Subcutaneous adipose tissue (tissue), 4 donors: Measurements from ENCODE around the gene EPS8. TPM values are rescaled to one million over a fixed set of nuclear protein-coding genes. Genes with fewer than 3 reads are reported as not detected.

Experiments used
- total RNA-seq, 4 donors: library from RNA; depleted of rRNA; stranded (reverse); fragments of >200 nt; gene quantifications; one replicate each; pipeline ENCODE4 v1.1.0, GENCODE V29; 2016
- TF ChIP-seq, protein P1 (sequence below): fragments of 450-650 bp; IDR thresholded peaks from one replicate; pipeline ENCODE4 v1.5.1; 2016; ENCODE audit warnings: low read depth, mild to moderate bottlenecking, control low read depth, antibody characterized with exemption, moderate library complexity

The EPS8 gene
- total RNA-seq, 4 donors from 2014 or later, result 254 to 462 (median 288) TPM

DNA sequence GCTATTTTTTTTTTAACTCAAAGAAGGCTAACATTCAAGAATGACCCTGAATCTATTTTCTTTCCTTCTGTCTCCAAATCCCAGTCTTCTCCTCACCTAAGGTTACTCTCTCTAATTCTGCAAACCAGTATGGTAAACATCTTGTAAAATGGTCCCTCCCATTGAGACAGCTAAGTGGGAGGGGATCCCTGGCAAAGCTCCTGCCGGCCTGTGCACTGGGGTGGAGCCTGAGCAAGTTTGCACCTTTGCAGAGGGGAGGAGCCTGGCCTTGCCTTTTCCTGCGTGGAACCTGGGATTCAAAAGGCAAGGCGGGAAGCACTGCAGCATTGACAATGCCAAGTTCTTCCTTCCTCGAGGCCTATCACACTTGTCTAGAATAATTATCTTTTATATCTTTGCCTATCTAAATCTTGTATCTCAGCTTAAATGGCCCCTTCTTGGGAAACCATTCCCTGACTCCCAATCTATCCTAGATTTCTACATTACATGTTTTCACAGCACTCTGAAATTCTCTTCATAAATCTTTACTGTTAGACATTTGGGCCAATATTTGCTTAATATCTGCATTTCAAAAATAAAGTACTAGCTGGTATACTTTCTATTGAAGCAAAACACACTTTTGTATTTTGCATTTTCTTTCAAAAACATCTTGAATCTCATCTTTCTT lies 83.0 kb downstream of the EPS8 start:
- TF ChIP-seq, protein P1, sequence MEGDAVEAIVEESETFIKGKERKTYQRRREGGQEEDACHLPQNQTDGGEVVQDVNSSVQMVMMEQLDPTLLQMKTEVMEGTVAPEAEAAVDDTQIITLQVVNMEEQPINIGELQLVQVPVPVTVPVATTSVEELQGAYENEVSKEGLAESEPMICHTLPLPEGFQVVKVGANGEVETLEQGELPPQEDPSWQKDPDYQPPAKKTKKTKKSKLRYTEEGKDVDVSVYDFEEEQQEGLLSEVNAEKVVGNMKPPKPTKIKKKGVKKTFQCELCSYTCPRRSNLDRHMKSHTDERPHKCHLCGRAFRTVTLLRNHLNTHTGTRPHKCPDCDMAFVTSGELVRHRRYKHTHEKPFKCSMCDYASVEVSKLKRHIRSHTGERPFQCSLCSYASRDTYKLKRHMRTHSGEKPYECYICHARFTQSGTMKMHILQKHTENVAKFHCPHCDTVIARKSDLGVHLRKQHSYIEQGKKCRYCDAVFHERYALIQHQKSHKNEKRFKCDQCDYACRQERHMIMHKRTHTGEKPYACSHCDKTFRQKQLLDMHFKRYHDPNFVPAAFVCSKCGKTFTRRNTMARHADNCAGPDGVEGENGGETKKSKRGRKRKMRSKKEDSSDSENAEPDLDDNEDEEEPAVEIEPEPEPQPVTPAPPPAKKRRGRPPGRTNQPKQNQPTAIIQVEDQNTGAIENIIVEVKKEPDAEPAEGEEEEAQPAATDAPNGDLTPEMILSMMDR, result no peak

DNA sequence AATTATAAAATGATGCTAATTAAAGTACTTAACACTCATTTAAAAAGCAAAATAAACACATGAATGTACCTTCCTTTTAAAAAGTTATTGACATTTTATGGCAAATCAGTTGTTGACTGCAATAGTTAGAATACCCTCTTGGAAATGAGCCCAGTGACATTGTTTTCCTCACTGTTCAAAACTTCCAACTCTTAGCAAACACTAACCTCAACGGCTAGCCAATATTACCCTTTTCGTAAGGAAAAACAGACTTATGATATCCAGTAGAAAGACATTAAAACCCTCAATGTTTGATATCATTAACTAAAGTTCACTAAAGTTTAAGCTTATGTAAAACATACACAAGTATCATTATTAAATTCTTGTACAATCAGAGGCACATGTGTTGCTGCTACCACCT lies 83.6 kb downstream of the EPS8 start:
- TF ChIP-seq, protein P1, result no peak

DNA sequence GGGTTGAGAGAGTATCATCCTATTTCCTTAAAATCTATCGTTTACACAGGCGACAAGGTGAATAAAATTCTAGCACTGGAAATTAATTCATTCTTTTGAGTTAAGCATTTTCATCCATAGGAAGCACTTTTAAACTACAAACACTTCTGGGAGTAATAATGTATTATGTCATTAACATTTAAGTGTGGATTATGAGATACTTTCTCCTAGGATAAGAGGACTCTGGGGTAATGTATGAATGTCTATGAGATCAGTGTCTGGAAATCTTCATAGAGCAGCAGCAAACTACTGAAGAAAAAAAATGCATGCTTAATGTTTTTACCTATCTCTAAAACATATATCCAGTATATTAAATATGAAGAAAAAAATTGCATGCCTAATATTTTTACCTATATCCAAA lies 86.9 kb downstream of the EPS8 start:
- TF ChIP-seq, protein P1, result no peak

DNA sequence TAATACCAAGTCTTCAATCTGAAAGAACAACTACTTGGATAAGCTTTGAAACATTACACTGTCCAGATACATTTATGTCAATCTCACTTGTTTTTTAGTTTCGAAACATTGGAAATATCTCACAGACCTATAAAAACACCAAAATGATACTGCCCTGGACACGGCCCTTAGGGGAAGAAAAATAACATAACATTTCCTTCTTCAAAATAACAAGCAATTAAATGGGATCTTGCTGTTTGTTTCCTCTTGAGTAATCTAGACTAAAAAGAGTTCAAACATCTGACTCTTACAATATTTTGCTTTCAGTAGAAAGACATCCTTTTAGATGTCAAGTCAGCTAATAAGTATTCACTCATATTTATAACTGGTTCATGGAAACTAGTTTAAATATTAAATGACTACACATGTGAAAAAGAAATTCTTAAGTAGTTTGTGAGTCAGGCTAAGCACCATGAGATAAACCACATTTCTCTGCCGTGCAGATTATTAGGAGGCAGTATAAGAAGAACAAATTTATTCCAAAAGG lies 87.5 kb downstream of the EPS8 start:
- TF ChIP-seq, protein P1, result no peak

DNA sequence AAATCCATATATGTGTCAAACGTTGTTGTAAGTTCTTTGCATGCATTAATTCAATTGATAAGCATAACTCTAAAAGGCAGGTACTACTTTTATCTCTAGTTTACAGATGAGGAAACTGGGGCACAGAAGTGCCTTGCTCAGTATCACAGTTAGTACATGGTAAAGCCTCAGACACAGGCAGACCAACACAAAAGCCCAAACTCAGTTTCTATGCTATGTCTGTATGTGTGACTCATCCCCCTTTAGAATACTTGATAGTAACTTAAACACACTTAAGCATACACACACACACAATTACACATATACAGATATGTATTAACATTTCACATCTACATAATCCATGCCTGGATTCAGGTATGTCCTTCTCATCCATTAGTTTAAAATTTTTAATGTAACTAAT lies 88.0 kb downstream of the EPS8 start:
- TF ChIP-seq, protein P1, result no peak

DNA sequence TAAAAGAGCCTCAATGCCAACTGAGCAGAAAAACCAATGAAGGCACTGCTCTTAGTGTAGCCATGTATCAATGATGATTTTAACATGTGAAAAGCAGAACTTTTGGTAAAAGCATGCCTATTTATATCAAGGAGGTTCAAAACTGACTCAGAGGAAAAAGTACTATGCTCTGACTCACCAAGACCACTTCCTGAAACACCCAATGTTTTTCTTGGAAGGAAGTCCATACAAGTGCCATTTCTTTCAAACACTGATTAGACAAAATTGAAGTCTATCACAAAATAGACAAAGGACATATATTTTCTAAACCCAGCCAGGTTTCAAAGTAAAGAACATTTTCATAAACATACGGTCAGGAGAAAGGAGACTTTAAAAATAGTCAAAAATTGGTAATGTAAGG lies 88.6 kb downstream of the EPS8 start:
- TF ChIP-seq, protein P1, result no peak

DNA sequence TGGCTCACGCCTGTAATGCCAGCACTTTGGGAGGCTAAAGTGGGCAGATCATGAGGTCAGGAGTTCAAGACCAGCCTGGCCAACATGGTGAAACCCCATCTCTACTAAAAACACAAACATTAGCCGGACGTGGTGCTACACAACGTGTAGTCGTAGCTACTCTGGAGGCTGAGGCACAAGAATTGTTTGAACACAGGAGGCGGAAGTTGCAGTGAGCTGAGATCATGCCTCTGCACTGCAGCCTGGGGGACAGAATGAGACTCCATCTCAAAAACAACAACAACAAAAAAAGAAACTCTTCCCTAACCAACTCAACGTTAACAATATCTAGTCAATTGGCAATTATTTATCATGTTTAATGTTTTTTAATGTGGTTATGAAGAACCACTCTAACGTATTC lies 89.3 kb downstream of the EPS8 start:
- TF ChIP-seq, protein P1, result no peak
